Fibroblast of gingiva (primary cell): Measurements from ENCODE around the gene CD40.

ENCODE experiments used
- DNase-seq: peaks from one replicate; pipeline ENCODE4 v3.0.0-alpha.2; 2011; ENCODE audit warnings: low read depth

The CD40 gene

DNA sequence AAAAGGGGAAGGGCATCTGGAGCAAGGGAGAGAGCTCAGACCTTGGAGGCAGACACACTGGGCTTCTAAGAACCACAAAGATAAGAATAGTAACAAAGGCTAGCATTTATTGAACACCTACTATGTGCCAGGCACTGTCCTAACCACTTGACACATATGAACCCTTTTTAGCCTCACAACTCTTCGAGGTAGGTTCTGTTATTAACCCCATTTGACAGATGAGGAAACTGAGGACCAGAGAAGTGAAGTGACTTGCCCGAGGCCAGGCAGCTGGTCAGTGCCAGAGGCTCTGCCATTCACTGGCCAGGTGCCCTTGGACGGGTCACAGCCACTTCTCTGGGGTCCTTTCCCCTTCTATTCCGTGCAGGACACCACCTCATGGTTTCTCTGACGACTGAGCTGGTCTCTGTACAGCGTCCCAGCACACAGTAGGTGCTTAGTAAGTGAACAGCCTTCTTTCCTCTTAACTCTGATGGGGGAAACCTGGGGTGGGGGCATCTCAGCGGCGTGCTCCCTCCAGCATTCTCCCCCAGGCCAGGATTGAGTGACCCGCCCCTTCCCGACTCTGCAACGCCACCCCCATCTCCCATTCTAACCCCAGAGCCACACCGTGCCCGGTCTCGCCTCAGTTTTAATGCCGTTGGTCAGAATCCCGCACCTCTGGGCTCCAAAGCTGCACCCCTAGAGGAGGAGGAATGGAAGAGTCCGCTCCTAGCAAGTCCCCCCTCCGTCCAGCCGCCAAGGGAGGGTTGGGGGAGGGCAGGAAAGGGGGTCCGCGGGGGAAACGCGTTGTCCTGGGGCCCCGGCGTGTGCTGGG, 55.7 kb downstream of the CD40 start:
- DNase-seq = no peak

DNA sequence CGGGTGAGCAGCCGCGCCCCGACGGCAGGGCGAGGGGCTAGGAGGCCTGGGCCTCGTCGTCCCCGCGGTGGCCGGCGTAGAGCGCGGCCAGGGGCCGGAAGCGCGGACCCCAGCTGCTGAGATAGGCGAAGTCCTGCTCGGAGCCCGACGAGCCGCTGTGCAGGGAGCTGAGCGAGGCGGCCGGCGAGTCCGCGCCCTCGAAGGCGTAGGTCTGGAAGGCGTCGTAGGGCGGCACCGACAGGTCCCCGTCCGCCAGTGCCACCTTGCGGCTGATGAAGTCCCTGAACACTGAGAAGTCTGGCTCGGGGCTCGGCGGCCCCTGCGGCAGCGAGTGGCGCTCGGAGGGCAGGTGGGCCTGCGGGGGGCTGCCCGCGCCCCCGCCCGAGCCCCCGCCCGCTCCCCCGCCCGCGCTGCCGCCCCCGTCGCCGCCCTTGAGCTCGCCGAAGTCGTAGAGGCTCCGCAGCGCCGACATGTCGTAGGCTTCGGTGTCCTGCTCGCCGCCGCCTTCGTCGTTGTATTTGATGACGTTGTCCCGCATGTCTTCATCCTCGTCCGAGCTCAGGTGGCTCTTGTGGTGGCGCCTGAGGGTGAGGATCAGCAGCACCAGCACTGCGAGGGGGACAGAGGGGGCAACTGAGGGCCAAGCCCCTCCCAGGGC, 56.5 kb downstream of the CD40 start:
- peak; percentile 31 for DNase-seq

DNA sequence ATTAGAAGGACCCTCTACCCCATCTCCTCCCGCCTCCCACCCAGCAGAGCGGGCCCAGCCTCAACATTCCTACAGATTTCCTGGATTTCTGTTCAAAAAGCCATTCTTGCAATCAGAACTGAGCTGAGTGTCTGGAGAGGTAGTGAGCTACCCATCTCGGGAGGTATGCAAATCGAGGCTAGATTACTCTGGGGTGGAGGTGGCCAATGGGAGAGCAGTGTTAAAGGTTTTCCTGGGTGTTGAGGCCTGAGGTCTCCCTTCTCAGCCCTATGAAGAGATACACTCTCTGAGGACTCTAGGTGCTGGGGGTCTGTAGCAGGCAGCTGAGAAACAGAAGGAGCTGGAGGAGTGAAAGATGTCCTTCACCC, 57.0 kb downstream of the CD40 start:
- no peak for DNase-seq

DNA sequence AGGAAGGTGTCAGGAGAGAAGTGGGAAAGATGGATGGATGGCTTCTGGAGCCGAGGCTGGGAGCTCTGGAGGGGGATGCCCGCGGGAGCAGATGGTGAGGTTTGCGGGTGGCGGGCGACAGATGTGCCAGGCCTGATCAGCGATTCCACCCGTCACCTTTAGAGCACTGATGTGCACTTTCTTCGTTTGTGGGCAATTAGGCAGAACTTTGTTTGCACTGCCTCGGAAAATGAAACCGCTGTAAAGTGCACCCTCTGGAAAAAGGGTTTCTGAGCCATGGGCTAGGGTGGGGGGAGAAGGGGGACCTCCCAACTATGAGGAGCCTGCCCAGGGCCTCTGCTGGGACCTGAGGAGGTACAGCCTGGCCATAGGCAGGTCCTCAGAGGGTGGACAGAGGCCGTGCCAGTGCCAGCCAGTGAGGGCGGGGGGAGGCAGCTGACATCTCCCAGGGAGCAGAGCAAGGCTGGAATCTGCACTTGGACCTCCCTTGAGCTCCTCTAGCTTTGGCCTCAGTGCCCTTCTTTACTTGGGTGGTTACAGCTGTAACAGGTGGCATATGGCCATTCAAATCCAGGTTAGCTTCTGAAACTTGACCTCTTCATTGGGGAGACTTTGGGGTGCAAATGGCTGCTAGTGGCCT, 58.7 kb downstream of the CD40 start:
- no peak for DNase-seq

DNA sequence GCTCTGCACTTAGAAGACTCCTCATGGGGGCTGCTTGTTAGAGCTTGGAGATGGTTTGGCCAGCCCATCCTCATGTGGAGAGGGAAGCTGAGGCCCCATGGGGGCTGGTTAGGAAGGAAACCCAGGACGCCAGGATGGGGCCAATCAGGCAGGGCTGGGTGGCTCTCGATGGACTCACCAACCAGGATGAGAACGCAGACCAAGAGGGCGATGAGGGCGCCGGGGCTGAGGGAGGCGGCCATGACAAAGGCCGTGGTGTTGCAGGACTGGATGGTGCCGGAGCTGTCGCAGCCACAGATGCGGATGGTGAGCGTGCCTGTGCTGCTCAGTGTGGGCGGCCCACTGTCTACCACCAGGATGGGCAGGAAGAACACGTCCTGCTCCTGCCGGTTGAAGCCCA, 59.7 kb downstream of the CD40 start:
- no peak for DNase-seq

DNA sequence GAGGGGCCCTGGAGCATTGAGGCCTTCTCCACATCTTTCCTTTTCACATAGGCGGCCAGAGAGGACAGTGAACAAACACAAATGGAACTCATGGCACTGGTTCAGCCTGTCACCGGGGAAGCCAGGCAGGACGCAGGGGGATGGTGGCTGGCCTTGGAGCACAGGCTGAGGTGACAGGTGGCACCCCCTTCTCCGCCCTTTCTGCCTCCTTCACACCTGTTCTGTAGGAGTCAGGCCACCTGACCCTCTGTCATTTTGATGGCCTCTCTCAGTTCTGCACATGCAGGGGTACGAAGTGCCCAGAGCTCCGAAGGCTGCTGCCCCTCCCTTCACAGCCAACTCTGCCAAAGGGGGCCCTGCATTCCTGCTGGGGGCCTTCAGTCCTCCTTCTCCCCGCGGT, 60.8 kb downstream of the CD40 start:
- no peak for DNase-seq
